ENCODE measurements around the gene COG3. TPM values are rescaled to one million over a fixed set of nuclear protein-coding genes. Genes with fewer than 3 reads are reported as not detected.

The COG3 gene
- total and polyA plus RNA-seq, 4 donors, result 22.8 to 113 (median 38.2) TPM

GRCh38 chr13:45433381-45433790 lies 31.4 kb upstream of the COG3 start (continued):
- TF ChIP-seq NR2F2 (IDR thresholded peaks at IDR 0.05), result no peak
- no peak for TF ChIP-seq ATF3 (IDR thresholded peaks at IDR 0.05)

GRCh38 chr13:45434556-45435371 lies 30.0 kb upstream of the COG3 start:
- DNase-seq (ENCODE audit: low spot score), result no peak
- peak; percentile 36 to 56 for TF ChIP-seq HNF4A (conservative IDR thresholded peaks at IDR 0.05)
- peak; percentile 11 to 60 for TF ChIP-seq JUND (IDR thresholded peaks at IDR 0.05)
- no peak for TF ChIP-seq HNF4G (IDR thresholded peaks at IDR 0.05)
- peak; percentile 69 for TF ChIP-seq SP1 (IDR thresholded peaks at IDR 0.05)
- TF ChIP-seq NR2F2 (IDR thresholded peaks at IDR 0.05), result no peak
- peak; percentile 50 for TF ChIP-seq ZBTB33 (IDR thresholded peaks at IDR 0.05)
- TF ChIP-seq FOXA2 (IDR thresholded peaks at IDR 0.05), result peak; percentile 56
- no peak for TF ChIP-seq CTCF (IDR thresholded peaks at IDR 0.05; ENCODE audit: low read depth, low read length, missing input control)
- peak; percentile 46 to 78 for TF ChIP-seq RXRA (IDR thresholded peaks at IDR 0.05)
- TF ChIP-seq MAX (IDR thresholded peaks at IDR 0.05), result peak; percentile 1
- no peak for TF ChIP-seq FOXA1 (IDR thresholded peaks at IDR 0.05)
- peak; percentile 91 for TF ChIP-seq YY1 (IDR thresholded peaks at IDR 0.05)
- TF ChIP-seq ATF3 (IDR thresholded peaks at IDR 0.05), result peak; percentile 62
- peak; percentile 94 for TF ChIP-seq REST (IDR thresholded peaks at IDR 0.05)
- TF ChIP-seq EGR1 (IDR thresholded peaks at IDR 0.05; ENCODE audit: low read depth in 2 of 2), result no peak
- TF ChIP-seq GABPA (IDR thresholded peaks at IDR 0.05 in 1 of 2, conservative IDR thresholded peaks at IDR 0.05 in 1 of 2), result no peak
- no peak for TF ChIP-seq RAD21 (IDR thresholded peaks at IDR 0.05)
- TF ChIP-seq TAF1 (conservative IDR thresholded peaks at IDR 0.05), result peak; percentile 98
- H3K27ac ChIP-seq (ENCODE audit: low read depth in 1 of 2, low read length in 2 of 2), result peak overlapping the region; percentile 80 to 94
- WGBS, result 40% methylated on average over 8 of the region's 8 CpGs
- H3K27me3 ChIP-seq (ENCODE audit: control insufficient read depth in 4 of 4, insufficient read depth in 4 of 4, low read length in 3 of 4), result no peaks in the 10 kb centered on the region
- H3K4me3 ChIP-seq (ENCODE audit: low read depth in 1 of 3, low read length in 3 of 3), result peak overlapping the region in 1 of 3 donors; percentile 17
- H3K9me3 ChIP-seq (ENCODE audit: control insufficient read depth in 4 of 4, low read length in 3 of 4), result no peaks in the 10 kb centered on the region
- peaks cover 2 to 31% (median 11%) of the 10 kb centered on the region in 4 donors for H3K4me1 ChIP-seq (ENCODE audit: control insufficient read depth in 4 of 4, insufficient read depth in 4 of 4, low read length in 3 of 4)
- no peaks in the 10 kb centered on the region for H3K36me3 ChIP-seq (ENCODE audit: control insufficient read depth in 4 of 4, insufficient read depth in 3 of 4, low read depth in 1 of 4, low read length in 3 of 4)
- peak overlapping the region in 1 of 2 donors; percentile 54 for H3K9ac ChIP-seq (ENCODE audit: low read depth in 1 of 2, low read length in 2 of 2)
